ENCODE measurements around the gene PARP14. TPM values are rescaled to one million over a fixed set of nuclear protein-coding genes. Genes with fewer than 3 reads are reported as not detected.
"Not testable (repeated sequence)": the region's sequence is repeated elsewhere in the genome, so short reads cannot be mapped to it uniquely, and the experiment has no call there.

Gene PARP14
- total RNA-seq, 2 experiments from 2014 or later, result 128 to 129 TPM

- Mint-ChIP-seq H3K27ac (no peak overlapping the region), H3K4me3 (no peak overlapping the region), H3K36me3 (peaks cover 40% of the 10 kb centered on the region), H3K4me1 (peaks cover 2% of the 10 kb centered on the region), H3K27me3 (no peaks in the 10 kb centered on the region), H3K9me3 (no peaks in the 10 kb centered on the region)
- POLR2A ChIA-PET, result no interaction called here
- DNase-seq (no peak), ATAC-seq (ENCODE audit: low read depth) (no peak)
Measured at GRCh38 chr3:122745369-122746021, 64.9 kb downstream of the PARP14 start.

- not testable (repeated sequence) for ATAC-seq (ENCODE audit: low read depth)
- H3K36me3 Mint-ChIP-seq, result peaks cover 28% of the 10 kb centered on the region
Measured at GRCh38 chr3:122747295-122747694, 66.7 kb downstream of the PARP14 start.

GRCh38 chr3:122748347-122748746 lies 67.7 kb downstream of the PARP14 start:
- peaks cover 21% of the 10 kb centered on the region for H3K36me3 Mint-ChIP-seq
- no peaks in the 10 kb centered on the region for H3K27me3 Mint-ChIP-seq
- H3K4me1 Mint-ChIP-seq, result no peaks in the 10 kb centered on the region

More at GRCh38 chr3:122747295-122747694, 66.7 kb downstream of the PARP14 start:
- H3K9me3 Mint-ChIP-seq, H3K27me3 Mint-ChIP-seq, H3K27ac Mint-ChIP-seq, H3K4me3 Mint-ChIP-seq, H3K4me1 Mint-ChIP-seq, DNase-seq, POLR2A ChIA-PET: not testable (repeated sequence)

DNA sequence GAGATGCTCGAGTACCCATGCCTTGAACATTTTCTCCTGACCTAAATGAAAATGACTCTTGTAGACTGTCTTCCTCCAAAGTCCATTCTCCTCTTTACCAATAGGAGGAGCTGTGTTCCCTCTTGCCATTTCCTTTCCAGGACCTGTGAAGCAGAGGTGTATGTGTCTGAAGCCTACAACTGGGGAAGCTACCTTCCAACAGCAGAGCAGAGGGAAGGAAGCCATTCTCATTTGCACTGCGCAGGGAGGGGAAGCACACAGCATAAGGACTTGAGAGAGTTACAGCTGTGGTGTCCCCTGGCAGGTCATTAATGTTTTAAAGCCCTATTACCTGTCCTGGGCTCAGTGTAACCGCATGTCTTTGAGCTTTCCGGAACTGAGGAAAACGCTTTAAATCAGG lies 74.3 kb downstream of the PARP14 start:
- H3K36me3 Mint-ChIP-seq, result peaks cover 16% of the 10 kb centered on the region
- DNase-seq (no peak), ATAC-seq (ENCODE audit: low read depth) (peak; percentile 77)
- no peak overlapping the region for H3K4me3 Mint-ChIP-seq
- peaks cover 12% of the 10 kb centered on the region for H3K4me1 Mint-ChIP-seq
- POLR2A ChIA-PET, result interaction anchor here (0.6 kb wide), 1 partner anchor 132 kb away, joined by 3 read pairs; no protein-coding TSS in a partner anchor
- H3K27me3 Mint-ChIP-seq, result no peaks in the 10 kb centered on the region
- H3K9me3 Mint-ChIP-seq, result no peaks in the 10 kb centered on the region
- H3K27ac Mint-ChIP-seq, result no peak overlapping the region

More at GRCh38 chr3:122748347-122748746, 67.7 kb downstream of the PARP14 start:
- DNase-seq (no peak), ATAC-seq (ENCODE audit: low read depth) (no peak)
- POLR2A ChIA-PET, result no interaction called here
- no peaks in the 10 kb centered on the region for H3K9me3 Mint-ChIP-seq
- no peak overlapping the region for H3K4me3 Mint-ChIP-seq
- H3K27ac Mint-ChIP-seq, result no peak overlapping the region

DNA sequence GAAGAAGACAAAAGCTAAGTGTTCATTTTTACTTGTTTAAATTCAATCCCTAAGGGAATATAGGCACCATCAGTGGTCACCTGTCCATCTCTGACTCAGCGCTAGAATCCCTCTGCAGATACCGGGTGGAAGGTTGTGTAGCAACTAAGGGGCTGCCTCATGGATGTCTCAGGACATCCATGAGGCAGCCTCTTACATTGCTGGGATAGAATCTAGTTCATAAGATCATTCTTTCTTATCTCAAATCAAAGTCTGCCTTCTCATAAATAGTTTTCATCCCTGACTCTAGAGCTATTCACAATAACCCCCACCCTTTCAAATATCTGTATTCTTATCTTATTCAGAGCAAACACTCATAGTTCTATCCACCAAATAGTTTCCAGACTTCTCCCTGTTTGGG lies 74.9 kb downstream of the PARP14 start:
- Mint-ChIP-seq H3K4me3 (no peak overlapping the region), H3K9me3 (no peaks in the 10 kb centered on the region), H3K4me1 (peaks cover 12% of the 10 kb centered on the region), H3K27me3 (no peaks in the 10 kb centered on the region), H3K36me3 (peaks cover 16% of the 10 kb centered on the region), H3K27ac (no peak overlapping the region)
- DNase-seq, result no peak
- no peak for ATAC-seq (ENCODE audit: low read depth)
- POLR2A ChIA-PET, result interaction anchor here (0.6 kb wide), 1 partner anchor 131 kb away, joined by 3 read pairs; no protein-coding TSS in a partner anchor

- peaks cover 13% of the 10 kb centered on the region for H3K4me1 Mint-ChIP-seq
- POLR2A ChIA-PET, result interaction anchor here (0.6 to 0.7 kb wide), 2 partner anchors 13 to 38 kb away, joined by 3 read pairs; no protein-coding TSS in a partner anchor
- ATAC-seq (ENCODE audit: low read depth) (peak; percentile 77), DNase-seq (peak; percentile 32)
- no peaks in the 10 kb centered on the region for H3K27me3 Mint-ChIP-seq
- H3K9me3 Mint-ChIP-seq, result no peaks in the 10 kb centered on the region
- no peak overlapping the region for H3K4me3 Mint-ChIP-seq
- peak overlapping the region; percentile 23 for H3K27ac Mint-ChIP-seq
- H3K36me3 Mint-ChIP-seq, result peaks cover 17% of the 10 kb centered on the region
Measured at GRCh38 chr3:122758877-122759560, 78.4 kb downstream of the PARP14 start.

GRCh38 chr3:122760453-122761271 lies 80.0 kb downstream of the PARP14 start:
- no peaks in the 10 kb centered on the region for H3K9me3 Mint-ChIP-seq
- ATAC-seq (ENCODE audit: low read depth), result no peak
- POLR2A ChIA-PET, result no interaction called here

GRCh38 chr3:122766430-122766829 lies 85.8 kb downstream of the PARP14 start:
- Mint-ChIP-seq H3K4me1 (peaks cover 4% of the 10 kb centered on the region), H3K9me3 (no peaks in the 10 kb centered on the region), H3K27ac (no peak overlapping the region), H3K36me3 (peaks cover 14% of the 10 kb centered on the region), H3K4me3 (no peak overlapping the region), H3K27me3 (no peaks in the 10 kb centered on the region)
- no peak for ATAC-seq (ENCODE audit: low read depth)
- no peak for DNase-seq
- POLR2A ChIA-PET, result no interaction called here

More at GRCh38 chr3:122760453-122761271, 80.0 kb downstream of the PARP14 start:
- H3K36me3 Mint-ChIP-seq, result peaks cover 14% of the 10 kb centered on the region
- H3K27me3 Mint-ChIP-seq, result no peaks in the 10 kb centered on the region
- no peak for DNase-seq
- no peak overlapping the region for H3K4me3 Mint-ChIP-seq
- H3K4me1 Mint-ChIP-seq, result peaks cover 12% of the 10 kb centered on the region
- no peak overlapping the region for H3K27ac Mint-ChIP-seq

- H3K27ac Mint-ChIP-seq, result no peak overlapping the region
- no peak overlapping the region for H3K4me3 Mint-ChIP-seq
- peaks cover 3% of the 10 kb centered on the region for H3K4me1 Mint-ChIP-seq
- peaks cover 12% of the 10 kb centered on the region for H3K36me3 Mint-ChIP-seq
- no peaks in the 10 kb centered on the region for H3K9me3 Mint-ChIP-seq
- ATAC-seq (ENCODE audit: low read depth) (no peak), DNase-seq (no peak)
- POLR2A ChIA-PET, result no interaction called here
- H3K27me3 Mint-ChIP-seq, result no peaks in the 10 kb centered on the region
Measured at GRCh38 chr3:122767540-122768372, 87.1 kb downstream of the PARP14 start.

DNA sequence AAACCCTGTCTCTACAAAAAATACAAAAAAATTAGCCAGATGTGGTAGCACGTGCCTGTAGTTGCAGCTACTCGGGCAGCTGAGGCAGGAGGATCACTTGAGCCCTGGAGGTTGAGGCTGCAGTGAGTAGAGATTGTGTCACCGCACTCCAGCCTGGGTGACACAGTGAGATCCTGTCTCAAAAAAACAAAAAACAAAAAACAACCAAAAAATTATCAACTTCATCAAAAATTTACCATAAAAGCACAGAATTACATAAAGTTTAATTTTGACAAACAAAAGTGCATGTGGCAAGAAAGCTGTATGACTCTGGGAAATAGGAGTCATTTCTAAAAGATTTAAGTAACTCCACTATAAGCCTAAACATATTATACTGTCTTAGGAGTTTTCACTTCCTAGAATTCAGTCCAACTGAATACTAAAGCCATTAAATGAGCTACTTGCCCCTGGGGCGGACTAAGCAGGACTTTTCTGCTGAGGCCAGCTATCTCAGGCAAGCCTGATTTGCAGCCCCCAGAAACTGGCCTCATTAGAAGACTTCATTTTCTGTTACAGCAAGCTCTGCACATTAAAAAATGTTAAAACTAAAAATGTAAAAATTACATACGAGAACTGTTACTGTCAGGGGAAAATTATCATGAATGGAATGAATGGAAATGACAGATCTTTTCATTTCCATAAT lies 90.0 kb downstream of the PARP14 start:
- Mint-ChIP-seq H3K4me1 (peaks cover 3% of the 10 kb centered on the region), H3K36me3 (peaks cover 10% of the 10 kb centered on the region), H3K9me3 (no peaks in the 10 kb centered on the region), H3K27me3 (no peaks in the 10 kb centered on the region), H3K4me3 (no peak overlapping the region), H3K27ac (no peak overlapping the region)
- POLR2A ChIA-PET, result no interaction called here
- ATAC-seq (ENCODE audit: low read depth) (no peak), DNase-seq (no peak)

DNA sequence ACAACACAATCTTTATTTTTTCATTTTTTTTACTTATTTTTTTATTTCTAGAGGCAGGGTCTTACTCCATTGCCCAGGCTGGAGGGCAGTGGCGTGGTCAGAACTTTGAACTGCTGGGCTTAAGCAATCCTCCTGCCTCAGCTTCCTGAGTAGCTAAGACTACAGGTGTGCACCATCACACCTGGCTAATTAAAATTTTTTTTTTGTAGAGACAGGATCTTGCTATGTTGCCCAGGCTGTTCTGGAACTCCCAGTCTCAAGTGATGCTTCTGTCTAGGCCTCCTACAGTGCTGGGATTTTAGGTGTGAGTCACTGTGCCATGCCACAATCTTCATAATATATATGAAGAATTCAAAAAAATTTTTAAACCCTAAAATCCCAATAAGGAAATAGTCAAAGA lies 92.2 kb downstream of the PARP14 start:
- POLR2A ChIA-PET, result no interaction called here
- Mint-ChIP-seq H3K36me3 (peaks cover 10% of the 10 kb centered on the region), H3K27me3 (no peaks in the 10 kb centered on the region), H3K9me3 (no peaks in the 10 kb centered on the region), H3K4me1 (peaks cover 3% of the 10 kb centered on the region), H3K27ac (no peak overlapping the region), H3K4me3 (no peak overlapping the region)
- ATAC-seq (ENCODE audit: low read depth), result no peak
- DNase-seq, result no peak

DNA sequence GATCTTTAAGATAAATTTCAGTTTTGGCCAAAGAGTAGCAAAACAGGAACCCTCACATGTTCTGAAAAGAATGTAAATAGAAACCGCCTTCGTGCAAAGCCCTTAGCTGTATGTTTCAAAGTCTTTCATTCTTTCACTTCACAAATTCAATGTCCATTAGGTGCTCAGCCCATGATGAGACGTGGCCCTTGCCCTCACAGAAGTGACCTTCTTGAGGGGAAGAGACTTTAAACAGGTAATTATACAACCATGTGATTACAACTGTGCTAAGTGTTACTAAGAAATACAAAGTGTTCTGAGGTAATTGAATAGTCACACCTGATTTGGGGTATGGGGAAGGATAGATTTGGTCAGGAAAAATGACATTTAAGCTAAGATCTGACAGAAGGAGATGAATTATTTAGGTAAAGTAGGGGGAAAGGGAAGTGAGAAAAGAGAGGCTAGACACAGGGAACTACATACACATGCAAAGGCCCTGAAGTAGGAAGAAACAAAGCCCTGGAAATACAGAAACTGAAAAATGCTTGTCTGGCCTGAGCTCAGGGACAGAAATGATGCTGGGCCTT lies 93.4 kb downstream of the PARP14 start:
- no peak overlapping the region for H3K27ac Mint-ChIP-seq
- peaks cover 7% of the 10 kb centered on the region for H3K36me3 Mint-ChIP-seq
- no peaks in the 10 kb centered on the region for H3K9me3 Mint-ChIP-seq
- H3K4me3 Mint-ChIP-seq, result no peak overlapping the region
- no peaks in the 10 kb centered on the region for H3K27me3 Mint-ChIP-seq
- ATAC-seq (ENCODE audit: low read depth) (no peak), DNase-seq (no peak)
- POLR2A ChIA-PET, result no interaction called here
- H3K4me1 Mint-ChIP-seq, result peaks cover 3% of the 10 kb centered on the region
